PC-3 (cell line): Measurements from ENCODE around the gene RPL37A. TPM values are rescaled to one million over a fixed set of nuclear protein-coding genes. Genes with fewer than 3 reads are reported as not detected.

Source experiments
- ATAC-seq: fragments of 200-7000 bp; cut with Tn5 transposase; 2 replicates; pipeline ENCODE4 v1.9.1; 2020; ENCODE audit warnings: mild to moderate bottlenecking, moderate library complexity
- BruUV-seq: library from RNA; stranded (reverse); fragments of 400-500 nt; replicated peaks from 2 replicates; lab custom pipeline; 2021; lab: Mats Ljungman, UMichigan
- CTCF ChIA-PET: fragments of 300-600 bp; sonication (Branson Sonifier 250); formaldehyde crosslinking; loops from one replicate; lab custom pipeline; 2022; ENCODE audit warnings: antibody characterized with exemption; lab: Charles Lee
- POLR2A ChIA-PET: fragments of 300-600 bp; sonication (Branson Sonifier 250); formaldehyde crosslinking; loops from one replicate; lab custom pipeline; 2022; ENCODE audit warnings: antibody characterized with exemption; ENCODE audit not compliant: unreplicated experiment; lab: Charles Lee
- DNase-seq: peaks from one replicate; pipeline ENCODE4 v3.0.0-alpha.2; 2015
- H2AFZ ChIP-seq: fragments of 300-600 bp; sonication (generic); 2 replicates; pipeline ENCODE4 v1.6.0; 2016; ENCODE audit warnings: antibody characterized with exemption, low read length
- H3F3A ChIP-seq: fragments of 300-600 bp; sonication (generic); one replicate; pipeline ENCODE4 v1.6.0; 2017; ENCODE audit warnings: antibody characterized with exemption, low read length, control low read depth, mild to moderate bottlenecking; ENCODE audit not compliant: unreplicated experiment
- H3K27ac ChIP-seq: fragments of 300-600 bp; sonication (generic); 2 replicates; pipeline ENCODE4 v1.5.1; 2016; ENCODE audit warnings: mild to moderate bottlenecking, low read length
- H3K27me3 ChIP-seq: fragments of 300-600 bp; sonication (generic); 2 replicates; pipeline ENCODE4 v1.6.1; 2016; ENCODE audit warnings: low read length, mixed read lengths
- H3K36me3 ChIP-seq: fragments of 300-600 bp; sonication (generic); 2 replicates; pipeline ENCODE4 v1.6.1; 2016; ENCODE audit warnings: low read depth, mixed run types, low read length, mixed read lengths
- H3K4me1 ChIP-seq: fragments of 300-600 bp; sonication (generic); 2 replicates; pipeline ENCODE4 v1.5.1; 2016; ENCODE audit warnings: low read length; ENCODE audit not compliant: insufficient read depth
- H3K4me2 ChIP-seq: fragments of 300-600 bp; sonication (generic); 2 replicates; pipeline ENCODE4 v1.6.0; 2016; ENCODE audit warnings: low read length
- H3K4me3 ChIP-seq: fragments of 300-600 bp; sonication (generic); 2 replicates; pipeline ENCODE4 v1.5.1; 2016; ENCODE audit warnings: mild to moderate bottlenecking, low read length, mixed read lengths
- H3K79me2 ChIP-seq: fragments of 300-600 bp; sonication (generic); 2 replicates; pipeline ENCODE4 v1.6.1; 2017; ENCODE audit warnings: low read length, mixed read lengths
- H3K9ac ChIP-seq: fragments of 300-600 bp; sonication (generic); 2 replicates; pipeline ENCODE4 v1.6.0; 2016; ENCODE audit warnings: mild to moderate bottlenecking, low read length
- H3K9me2 ChIP-seq: fragments of 300-600 bp; sonication (generic); replicated peaks from 2 replicates; pipeline ENCODE4 v1.6.1; 2016; ENCODE audit warnings: mixed run types, low read length, mixed read lengths
- H3K9me3 ChIP-seq: fragments of 300-600 bp; sonication (generic); 2 replicates; pipeline ENCODE4 v1.6.1; 2016; ENCODE audit warnings: low read length, mixed read lengths
- H4K20me1 ChIP-seq: fragments of 300-600 bp; sonication (generic); 2 replicates; pipeline ENCODE4 v1.6.1; 2016; ENCODE audit warnings: low read length, mixed read lengths
- CTCF ChIP-seq: fragments of 300-600 bp; sonication (generic); conservative IDR thresholded peaks from 2 replicates; pipeline ENCODE4 v1.5.1; 2017; ENCODE audit warnings: antibody characterized with exemption, low read depth, mild to moderate bottlenecking, low read length
- EZH2 ChIP-seq: fragments of 300-600 bp; sonication (generic); IDR thresholded peaks from one replicate; pipeline ENCODE4 v1.6.1; 2017; ENCODE audit warnings: antibody characterized with exemption, mild to moderate bottlenecking, low read length; ENCODE audit not compliant: unreplicated experiment
- EZH2phosphoT487 ChIP-seq: fragments of 300-600 bp; sonication (generic); IDR thresholded peaks from 2 replicates; pipeline ENCODE4 v1.6.1; 2018; ENCODE audit warnings: mild to moderate bottlenecking, antibody characterized with exemption, low read length, borderline replicate concordance
- intact Hi-C: fragments of 100-400 bp; cut with micrococcal nuclease; formaldehyde crosslinking; loops from 2 replicates; pipeline ENCODE4 v1.9.0; 2023
- total RNA-seq: library from RNA; depleted of rRNA; stranded (reverse); fragments of >200 nt; gene quantifications from 2 replicates; pipeline ENCODE4 v1.2.3, GENCODE V29; 2014

The RPL37A gene
- total RNA-seq, 1 experiment from 2014 or later: 2,472 TPM

GRCh38 chr2:216546641-216547403, 48.2 kb downstream of the RPL37A start:
- CTCF ChIA-PET: no interaction called here
- no peaks in the 10 kb centered on the region for H3K79me2 ChIP-seq
- DNase-seq (no peak), ATAC-seq (no peak)
- H3K9me2 ChIP-seq: no peaks in the 10 kb centered on the region
- H3K36me3 ChIP-seq: no peaks in the 10 kb centered on the region
- no peak overlapping the region for H3K9ac ChIP-seq
- no peak overlapping the region for H3K4me2 ChIP-seq
- H3F3A ChIP-seq: no peaks in the 10 kb centered on the region
- H3K4me3 ChIP-seq: no peak overlapping the region
- POLR2A ChIA-PET: no interaction called here
- H3K9me3 ChIP-seq: no peaks in the 10 kb centered on the region
- peaks cover 12% of the 10 kb centered on the region for H3K4me1 ChIP-seq
- no peaks in the 10 kb centered on the region for H3K27me3 ChIP-seq
- no peak overlapping the region for H2AFZ ChIP-seq
- no peak overlapping the region for H3K27ac ChIP-seq
- no TSS peak for BruUV-seq
- TF ChIP-seq CTCF (no peak), EZH2 (no peak)
- H4K20me1 ChIP-seq: no peaks in the 10 kb centered on the region
- intact Hi-C loops: no loop called here

GRCh38 chr2:216548901-216549331, 50.3 kb downstream of the RPL37A start:
- intact Hi-C loops: no loop called here
- no peak overlapping the region for H3K4me3 ChIP-seq
- peaks cover 23% of the 10 kb centered on the region for H3K4me1 ChIP-seq
- BruUV-seq: no TSS peak
- no peaks in the 10 kb centered on the region for H3K36me3 ChIP-seq
- CTCF ChIA-PET: no interaction called here
- no peak overlapping the region for H3K27ac ChIP-seq
- no peak for ATAC-seq
- H2AFZ ChIP-seq: no peak overlapping the region
- H3F3A ChIP-seq: no peaks in the 10 kb centered on the region
- no peak for TF ChIP-seq EZH2phosphoT487
- TF ChIP-seq EZH2: no peak
- no peak for TF ChIP-seq CTCF
- no peaks in the 10 kb centered on the region for H3K9me2 ChIP-seq
- no peaks in the 10 kb centered on the region for H3K9me3 ChIP-seq
- no peaks in the 10 kb centered on the region for H4K20me1 ChIP-seq
- POLR2A ChIA-PET: no interaction called here
- no peaks in the 10 kb centered on the region for H3K27me3 ChIP-seq
- no peaks in the 10 kb centered on the region for H3K79me2 ChIP-seq
- no peak overlapping the region for H3K9ac ChIP-seq
- no peak for DNase-seq
- no peak overlapping the region for H3K4me2 ChIP-seq
